Suprapubic skin (tissue), 3 donors: ENCODE measurements around the gene ATRN.

ENCODE experiments used
- CTCF ChIP-seq, 2 donors: fragments of 200-600 bp in 1 of 2; fragments of 450-650 bp in 1 of 2; sonication (generic) in 1 of 2; IDR thresholded peaks; one replicate each; pipeline ENCODE4 v1.5.1; 2016 to 2019; ENCODE audit warnings: antibody characterized with exemption in 2 of 2, mild to moderate bottlenecking in 1 of 2, moderate library complexity in 1 of 2
- POLR2AphosphoS5 ChIP-seq, 3 donors: sonication (generic); formaldehyde crosslinking; IDR thresholded peaks; one replicate each; pipeline ENCODE4 v1.6.1; 2017; ENCODE audit warnings: antibody characterized with exemption in 3 of 3

- TF ChIP-seq POLR2AphosphoS5 (IDR thresholded peaks at IDR 0.05) (no peak), CTCF (IDR thresholded peaks at IDR 0.05) (no peak)
Observed at GRCh38 chr20:3691897-3692296, 221.1 kb downstream of the ATRN start.
